Right lobe of liver (tissue), 6 donors: ENCODE results near the gene CHL1. TPM values are rescaled to one million over a fixed set of nuclear protein-coding genes. Genes with fewer than 3 reads are reported as not detected.

Experiments used
- ATAC-seq, 4 donors: fragments of 200-7000 bp; cut with Tn5 transposase; one replicate each; pipeline ENCODE4 v1.9.1; 2020; ENCODE audit warnings: mild to moderate bottlenecking in 4 of 4, moderate library complexity in 4 of 4
- DNase-seq, 3 donors: peaks; one replicate each; pipeline ENCODE4 v3.0.0-alpha.2; 2020
- H3K27ac ChIP-seq, 3 donors: fragments of 200-600 bp; one replicate each; pipeline ENCODE4 v1.8.0; 2022
- H3K27me3 ChIP-seq, 2 donors: fragments of 200-600 bp; one replicate each; pipeline ENCODE4 v1.8.0; 2022
- H3K36me3 ChIP-seq, 4 donors: fragments of 200-600 bp; sonication (generic) in 1 of 4; one replicate each; pipeline versions ENCODE4 v1.5.1 to v1.8.0; 2017 to 2022; ENCODE audit warnings: control low read depth in 1 of 4
- H3K4me1 ChIP-seq, 4 donors: fragments of 200-600 bp; sonication (generic) in 1 of 4; one replicate each; pipeline versions ENCODE4 v1.5.1 to v1.8.0; 2017 to 2022; ENCODE audit warnings: control low read depth in 1 of 4
- H3K4me3 ChIP-seq, 3 donors: fragments of 200-600 bp; one replicate each; pipeline ENCODE4 v1.8.0; 2022
- H3K9me3 ChIP-seq, 4 donors: fragments of 200-600 bp; sonication (generic) in 1 of 4; one replicate each; pipeline versions ENCODE4 v1.5.1 to v1.8.0; 2017 to 2022; ENCODE audit warnings: control low read depth in 1 of 4
- POLR2A ChIP-seq: fragments of 450-650 bp; IDR thresholded peaks from one replicate; pipeline ENCODE4 v1.6.1; 2017; ENCODE audit warnings: antibody characterized with exemption, mild to moderate bottlenecking
- WGBS: methylation state at CpG from one replicate; pipeline ENCODE4 v1.1.6; 2018; ENCODE audit warnings: low coverage, low lambda C conversion rate; ENCODE audit not compliant: insufficient coverage; ENCODE audit errors: missing lambda C conversion rate; 5-methylcytosine and 5-hydroxymethylcytosine counted together
- intact Hi-C, 2 donors: fragments of 100-400 bp; cut with DNase I; formaldehyde crosslinking; loops; one replicate each; pipeline versions ENCODE4 v1.11.2 to v1.14.1; 2022
- total RNA-seq, 6 experiments: library from RNA; depleted of rRNA in 2 of 6; stranded (reverse); fragments of >200 nt in 2 of 6; fragmentation: NEBNext Ultra II Directional in 3 of 6; extraction: Animal tissue kit (Norgen Biotek cat#: 25700) in 3 of 6; gene quantifications; one replicate each; pipeline versions ENCODE4 v1.1.0 to v1.2.4, GENCODE V29; 2016 to 2023
- TF ChIP-seq, protein P1 (sequence below), 4 donors: fragments of 200-600 bp in 3 of 4; fragments of 450-650 bp in 1 of 4; IDR thresholded peaks; one replicate each; pipeline versions ENCODE4 v1.5.1 to v1.8.0; 2016 to 2022; ENCODE audit warnings: antibody characterized with exemption in 4 of 4, mild to moderate bottlenecking in 2 of 4
- donor health status: DM: no; HTN: yes; CAD: no.
- donor health status: DM: no; HTN: no; CAD: no.
- donor health status: DM: no; HTN: no; CAD: no.
- donor health status: DM: no; HTN: yes; CAD: no.
- donor health status: DM: no; HTN: yes; CAD: no.

Gene CHL1
- total RNA-seq, 6 experiments from 2014 or later: 0.06 to 1.1 (median 0.86) TPM

DNA sequence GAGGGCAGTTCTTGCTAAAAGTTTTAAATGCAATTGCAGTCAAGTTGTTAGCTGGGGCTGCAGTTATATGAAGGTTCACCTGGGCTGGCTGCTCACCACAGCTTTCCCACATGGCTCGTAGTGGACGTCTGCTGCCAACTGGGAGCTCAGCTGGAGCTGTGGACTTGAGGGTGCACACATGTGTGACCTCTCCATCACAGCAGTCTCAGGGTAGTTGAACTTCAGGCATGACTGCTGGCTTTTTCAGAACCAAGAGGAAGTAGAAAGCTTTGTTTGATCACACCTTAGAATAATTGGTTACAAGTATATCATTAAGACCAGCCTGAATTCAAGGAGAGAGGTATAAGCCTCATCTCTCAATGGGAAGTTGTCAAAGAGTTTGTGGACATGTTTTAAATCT is 74.1 kb downstream of the CHL1 start:
- intact Hi-C loops: no loop called here
- H3K9me3 ChIP-seq: no peaks in the 10 kb centered on the region
- H3K27ac ChIP-seq: no peak overlapping the region
- TF ChIP-seq, protein P1, sequence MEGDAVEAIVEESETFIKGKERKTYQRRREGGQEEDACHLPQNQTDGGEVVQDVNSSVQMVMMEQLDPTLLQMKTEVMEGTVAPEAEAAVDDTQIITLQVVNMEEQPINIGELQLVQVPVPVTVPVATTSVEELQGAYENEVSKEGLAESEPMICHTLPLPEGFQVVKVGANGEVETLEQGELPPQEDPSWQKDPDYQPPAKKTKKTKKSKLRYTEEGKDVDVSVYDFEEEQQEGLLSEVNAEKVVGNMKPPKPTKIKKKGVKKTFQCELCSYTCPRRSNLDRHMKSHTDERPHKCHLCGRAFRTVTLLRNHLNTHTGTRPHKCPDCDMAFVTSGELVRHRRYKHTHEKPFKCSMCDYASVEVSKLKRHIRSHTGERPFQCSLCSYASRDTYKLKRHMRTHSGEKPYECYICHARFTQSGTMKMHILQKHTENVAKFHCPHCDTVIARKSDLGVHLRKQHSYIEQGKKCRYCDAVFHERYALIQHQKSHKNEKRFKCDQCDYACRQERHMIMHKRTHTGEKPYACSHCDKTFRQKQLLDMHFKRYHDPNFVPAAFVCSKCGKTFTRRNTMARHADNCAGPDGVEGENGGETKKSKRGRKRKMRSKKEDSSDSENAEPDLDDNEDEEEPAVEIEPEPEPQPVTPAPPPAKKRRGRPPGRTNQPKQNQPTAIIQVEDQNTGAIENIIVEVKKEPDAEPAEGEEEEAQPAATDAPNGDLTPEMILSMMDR (IDR thresholded peaks at IDR 0.05): no peak
- TF ChIP-seq POLR2A: no peak
- H3K27me3 ChIP-seq: no peaks in the 10 kb centered on the region
- ATAC-seq: no peak
- no peak overlapping the region for H3K4me3 ChIP-seq
- no peaks in the 10 kb centered on the region for H3K36me3 ChIP-seq
- no peaks in the 10 kb centered on the region for H3K4me1 ChIP-seq
- DNase-seq: no peak
- 33% methylated on average over 2 of the region's 2 CpGs for WGBS

DNA sequence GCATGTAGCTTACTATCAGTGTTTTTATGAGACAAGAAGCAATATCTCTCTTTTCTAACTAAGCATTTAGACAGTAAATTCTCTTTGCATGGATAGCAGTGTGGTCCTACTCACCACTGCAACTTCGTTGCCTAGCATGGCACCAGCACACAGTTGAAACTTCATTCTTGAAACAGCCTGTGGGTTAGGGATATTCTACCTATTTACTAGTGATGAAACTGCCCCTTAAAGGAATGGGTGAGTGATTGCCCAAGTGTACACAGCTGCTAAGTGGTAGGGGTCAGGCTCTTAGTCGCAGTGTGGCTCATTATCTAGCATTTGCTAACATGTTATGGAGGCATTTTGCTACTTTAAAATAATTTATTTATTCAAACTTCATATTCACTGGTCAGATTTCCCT is 78.4 kb downstream of the CHL1 start:
- H3K4me3 ChIP-seq: no peak overlapping the region
- no peaks in the 10 kb centered on the region for H3K36me3 ChIP-seq
- no peak for ATAC-seq
- no peak overlapping the region for H3K27ac ChIP-seq
- TF ChIP-seq, protein P1 (IDR thresholded peaks at IDR 0.05): no peak
- no peak for TF ChIP-seq POLR2A
- intact Hi-C loops: no loop called here
- no peaks in the 10 kb centered on the region for H3K27me3 ChIP-seq
- no peak for DNase-seq
- no peaks in the 10 kb centered on the region for H3K4me1 ChIP-seq
- WGBS: 37% methylated on average over 2 of the region's 2 CpGs
- H3K9me3 ChIP-seq: no peaks in the 10 kb centered on the region

DNA sequence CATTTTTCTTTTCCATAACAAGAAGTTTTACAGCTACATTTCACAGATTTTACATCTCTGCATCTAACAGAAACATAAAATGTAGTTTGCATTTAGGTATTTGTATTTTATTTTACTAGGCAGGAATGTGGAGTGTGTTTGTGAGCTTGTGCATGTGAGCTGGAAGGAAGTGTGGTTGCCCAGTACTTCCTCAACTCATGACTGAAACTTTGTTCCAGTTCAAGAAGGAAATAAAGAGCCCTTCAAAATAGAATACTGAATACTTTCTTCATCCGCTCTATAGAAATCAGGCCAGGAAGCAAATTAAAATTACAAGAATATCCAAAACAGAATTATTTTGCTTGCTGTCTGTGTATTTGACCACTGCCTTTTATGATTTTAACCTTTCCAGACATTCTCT is 81.3 kb downstream of the CHL1 start:
- WGBS: 14% methylated on average over 1 of the region's 1 CpG
- H3K27ac ChIP-seq: no peak overlapping the region
- peak in 1 of 4 donors; percentile 20 for ATAC-seq

DNA sequence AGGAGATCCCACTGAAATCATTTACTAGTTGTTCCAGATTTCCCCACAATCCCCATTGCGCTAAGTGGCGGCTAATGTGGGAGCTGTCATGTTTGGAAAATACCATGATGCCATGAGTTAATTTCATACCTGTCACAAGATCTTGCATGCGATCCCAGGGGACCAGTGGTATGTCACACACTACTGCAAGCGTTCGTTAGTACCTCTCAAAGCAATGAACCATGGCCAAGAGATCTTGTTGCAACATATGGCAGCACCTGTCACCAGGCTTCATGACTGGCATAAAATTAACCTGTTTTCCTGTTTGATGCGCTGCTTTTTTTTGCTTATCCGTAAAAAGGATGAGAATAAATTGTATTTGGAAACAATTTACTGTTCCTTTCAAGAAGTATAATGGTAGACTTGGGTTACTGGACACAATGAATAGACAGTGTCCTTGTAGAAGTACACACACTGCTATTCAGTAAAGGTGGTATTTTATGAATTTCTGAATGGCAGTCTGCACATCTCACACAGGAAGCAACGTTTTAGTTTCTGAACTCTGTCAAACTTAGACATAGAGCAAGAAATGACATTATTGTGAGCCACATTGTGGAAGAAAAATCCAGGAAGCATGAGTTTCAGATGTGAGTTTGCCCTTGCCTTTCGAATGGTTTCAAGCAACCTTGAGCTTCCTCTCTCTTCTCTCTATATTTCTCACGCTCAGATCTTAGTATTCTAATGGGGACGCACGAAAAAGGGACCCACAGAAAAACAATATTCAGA is 81.9 kb downstream of the CHL1 start:
- no peaks in the 10 kb centered on the region for H3K27me3 ChIP-seq
- no peak for ATAC-seq
- intact Hi-C loops: no loop called here
- no peaks in the 10 kb centered on the region for H3K4me1 ChIP-seq
- H3K4me3 ChIP-seq: no peak overlapping the region
- TF ChIP-seq POLR2A: no peak
- TF ChIP-seq, protein P1 (IDR thresholded peaks at IDR 0.05): no peak
- H3K27ac ChIP-seq: no peak overlapping the region
- 50% methylated on average over 12 of the region's 12 CpGs for WGBS
- no peaks in the 10 kb centered on the region for H3K9me3 ChIP-seq
- no peaks in the 10 kb centered on the region for H3K36me3 ChIP-seq
- no peak for DNase-seq

More for the DNA sequence above, 81.3 kb downstream of the CHL1 start:
- Histone ChIP-seq H3K4me1 (no peaks in the 10 kb centered on the region), H3K36me3 (no peaks in the 10 kb centered on the region), H3K9me3 (no peaks in the 10 kb centered on the region), H3K4me3 (no peak overlapping the region), H3K27me3 (no peaks in the 10 kb centered on the region)
- intact Hi-C loops: no loop called here
- TF ChIP-seq, protein P1 (IDR thresholded peaks at IDR 0.05): no peak
- no peak for TF ChIP-seq POLR2A
- DNase-seq: no peak
